DOHH2 (cell line): ENCODE data around the gene TUBB4A.

Experiments used
- H3F3A ChIP-seq: fragments of 200-600 bp; sonication (generic), shearing (Covaris generic); 2 replicates; pipeline ENCODE4 v1.6.0; 2016; ENCODE audit warnings: antibody characterized with exemption, mild to moderate bottlenecking; ENCODE audit not compliant: control insufficient read depth, insufficient read depth
- H3K27ac ChIP-seq: fragments of 200-600 bp; sonication (generic); 2 replicates; pipeline ENCODE4 v1.5.1; 2014; ENCODE audit warnings: low read depth, mild to moderate bottlenecking, low read length, moderate library complexity
- H3K27me3 ChIP-seq: fragments of 200-600 bp; sonication (generic); 2 replicates; pipeline ENCODE4 v1.6.1; 2014; ENCODE audit warnings: mild to moderate bottlenecking, low read length, mixed read lengths; ENCODE audit not compliant: control insufficient read depth
- H3K36me3 ChIP-seq: fragments of 200-600 bp; sonication (generic); 2 replicates; pipeline ENCODE4 v1.6.1; 2014; ENCODE audit warnings: mild to moderate bottlenecking, low read length, moderate library complexity, mixed read lengths; ENCODE audit not compliant: control insufficient read depth
- H3K4me1 ChIP-seq: fragments of 200-600 bp; sonication (generic); 2 replicates; pipeline ENCODE4 v1.6.1; 2014; ENCODE audit warnings: mild to moderate bottlenecking, low read length, mixed read lengths; ENCODE audit not compliant: control insufficient read depth
- H3K4me2 ChIP-seq: fragments of 200-600 bp; sonication (generic); 2 replicates; pipeline ENCODE4 v1.6.0; 2014; ENCODE audit warnings: mild to moderate bottlenecking, low read length, moderate library complexity
- H3K4me3 ChIP-seq: fragments of 200-600 bp; sonication (generic); 2 replicates; pipeline ENCODE4 v1.5.1; 2014; ENCODE audit warnings: mild to moderate bottlenecking, low read length, mixed read lengths
- H3K79me2 ChIP-seq: fragments of 200-600 bp; sonication (generic); 2 replicates; pipeline ENCODE4 v1.6.1; 2014; ENCODE audit warnings: mild to moderate bottlenecking, low read length, mixed read lengths; ENCODE audit not compliant: control insufficient read depth
- H3K9me2 ChIP-seq: fragments of 200-600 bp; sonication (generic); replicated peaks from 2 replicates; pipeline ENCODE4 v1.6.1; 2014; ENCODE audit warnings: mild to moderate bottlenecking, low read length, mixed read lengths; ENCODE audit not compliant: control insufficient read depth
- H3K9me3 ChIP-seq: fragments of 200-600 bp; sonication (generic); 2 replicates; pipeline ENCODE4 v1.6.1; 2014; ENCODE audit warnings: antibody characterized with exemption, low read length, mixed read lengths; ENCODE audit not compliant: control insufficient read depth, insufficient read depth
- H4K20me1 ChIP-seq: fragments of 200-600 bp; sonication (generic); 2 replicates; pipeline ENCODE4 v1.6.0; 2014; ENCODE audit warnings: low read depth, mild to moderate bottlenecking, antibody characterized with exemption, low read length, moderate library complexity; ENCODE audit not compliant: control insufficient read depth, insufficient read depth
- CTCF ChIP-seq: fragments of 200-600 bp; sonication (generic); IDR thresholded peaks from one replicate; pipeline ENCODE4 v1.5.1; 2014; ENCODE audit warnings: antibody characterized with exemption, mild to moderate bottlenecking, low read depth, low read length; ENCODE audit not compliant: poor library complexity, severe bottlenecking
- EZH2phosphoT487 ChIP-seq: fragments of 200-600 bp; sonication (generic); IDR thresholded peaks from 2 replicates; pipeline ENCODE4 v1.6.1; 2017; ENCODE audit warnings: borderline replicate concordance, mild to moderate bottlenecking, antibody characterized with exemption, low read length, moderate library complexity, mixed read lengths

TUBB4A gene

GRCh38 chr19:6514926-6515544 is 12.9 kb upstream of the TUBB4A start:
- no peak overlapping the region for H3K4me2 ChIP-seq
- H3K36me3 ChIP-seq, result no peaks in the 10 kb centered on the region
- no peak overlapping the region for H3K4me3 ChIP-seq
- H3K4me1 ChIP-seq, result peaks cover 32% of the 10 kb centered on the region
- no peaks in the 10 kb centered on the region for H3K27me3 ChIP-seq
- H4K20me1 ChIP-seq, result no peaks in the 10 kb centered on the region
- no peaks in the 10 kb centered on the region for H3K79me2 ChIP-seq
- no peaks in the 10 kb centered on the region for H3K9me3 ChIP-seq
- H3F3A ChIP-seq, result peaks cover 12% of the 10 kb centered on the region
- TF ChIP-seq CTCF (no peak), EZH2phosphoT487 (no peak)
- H3K27ac ChIP-seq, result no peak overlapping the region
- no peaks in the 10 kb centered on the region for H3K9me2 ChIP-seq

- H3K27me3 ChIP-seq, result no peaks in the 10 kb centered on the region
- no peak overlapping the region for H3K27ac ChIP-seq
- no peak for TF ChIP-seq CTCF
- TF ChIP-seq EZH2phosphoT487, result no peak
- H3K9me2 ChIP-seq, result no peaks in the 10 kb centered on the region
- no peaks in the 10 kb centered on the region for H3K9me3 ChIP-seq
- H4K20me1 ChIP-seq, result no peaks in the 10 kb centered on the region
- no peak overlapping the region for H3K4me2 ChIP-seq
- H3K36me3 ChIP-seq, result no peaks in the 10 kb centered on the region
- peaks cover 23% of the 10 kb centered on the region for H3K4me1 ChIP-seq
- H3K79me2 ChIP-seq, result no peaks in the 10 kb centered on the region
- H3F3A ChIP-seq, result peaks cover 9% of the 10 kb centered on the region
- no peak overlapping the region for H3K4me3 ChIP-seq
Observed at GRCh38 chr19:6514089-6514488, 12.0 kb upstream of the TUBB4A start.

DNA sequence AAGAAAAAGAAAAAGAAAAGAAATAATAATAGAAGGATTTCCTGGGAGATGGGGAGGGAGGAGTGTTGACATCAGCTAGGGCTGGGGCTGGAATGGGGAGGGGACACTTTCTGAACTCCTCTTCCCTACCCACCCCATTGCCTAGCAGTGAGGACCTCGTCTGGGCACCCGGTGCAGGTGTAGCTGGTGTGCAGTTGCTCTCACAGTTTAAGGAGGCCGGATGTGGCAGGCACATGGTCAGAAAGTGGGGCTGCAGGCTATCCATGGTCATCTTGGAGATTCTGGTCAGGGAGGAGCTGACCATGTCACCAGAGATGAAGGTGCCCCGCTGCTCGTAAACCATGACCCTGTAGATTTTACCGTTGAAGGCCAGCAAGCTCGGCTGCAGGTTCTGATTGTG is 8.5 kb upstream of the TUBB4A start:
- Histone ChIP-seq H3K36me3 (no peaks in the 10 kb centered on the region), H3F3A (no peaks in the 10 kb centered on the region), H3K4me2 (no peak overlapping the region), H3K27me3 (no peaks in the 10 kb centered on the region), H3K9me2 (no peaks in the 10 kb centered on the region), H4K20me1 (no peaks in the 10 kb centered on the region), H3K27ac (no peak overlapping the region), H3K9me3 (no peaks in the 10 kb centered on the region), H3K79me2 (no peaks in the 10 kb centered on the region), H3K4me3 (no peak overlapping the region), H3K4me1 (no peaks in the 10 kb centered on the region)
- no peak for TF ChIP-seq CTCF
- TF ChIP-seq EZH2phosphoT487, result no peak
